Gastrocnemius medialis (tissue), 4 donors: ENCODE data around the gene AFAP1L2.

Source experiments
- CTCF ChIP-seq, 5 experiments: fragments of 450-650 bp in 3 of 5; fragments of 200-600 bp in 2 of 5; sonication (generic) in 2 of 5; IDR thresholded peaks in 4 of 5; conservative IDR thresholded peaks in 1 of 5; 1 replicate in 4 of 5; 2 replicates in 1 of 5; pipeline ENCODE4 v1.5.1; 2016 to 2019; ENCODE audit warnings: antibody characterized with exemption in 5 of 5, mild to moderate bottlenecking in 3 of 5, moderate library complexity in 3 of 5
- POLR2A ChIP-seq, 2 donors: fragments of 450-650 bp; IDR thresholded peaks; one replicate each; pipeline ENCODE4 v1.6.1; 2017; ENCODE audit warnings: antibody characterized with exemption in 2 of 2, mild to moderate bottlenecking in 2 of 2, moderate library complexity in 2 of 2

GRCh38 chr10:114367351-114368056, 36.8 kb downstream of the AFAP1L2 start:
- TF ChIP-seq CTCF (IDR thresholded peaks at IDR 0.05 in 4 of 5, conservative IDR thresholded peaks at IDR 0.05 in 1 of 5) (no peak), POLR2A (IDR thresholded peaks at IDR 0.05) (no peak)
